Esophagus muscularis mucosa (tissue), 4 donors: ENCODE results near the gene LATS1. TPM values are rescaled to one million over a fixed set of nuclear protein-coding genes. Genes with fewer than 3 reads are reported as not detected.

Experiments
- DNase-seq: peaks from one replicate; pipeline ENCODE4 v3.0.0-alpha.2; 2017; ENCODE audit errors: extremely low spot score
- H3K27ac ChIP-seq, 4 donors: fragments of 200-600 bp; sonication (generic); replicated peaks in 1 of 4; 1 replicate in 3 of 4; 2 replicates in 1 of 4; pipeline ENCODE4 v1.5.1; 2016 to 2019; ENCODE audit warnings: mild to moderate bottlenecking in 1 of 4
- H3K27me3 ChIP-seq, 4 donors: fragments of 200-600 bp; sonication (generic); one replicate each; pipeline versions ENCODE4 v1.5.1 to v1.6.0; 2016 to 2019
- H3K36me3 ChIP-seq, 4 donors: fragments of 200-600 bp; sonication (generic); one replicate each; pipeline ENCODE4 v1.5.1; 2016 to 2019
- H3K4me1 ChIP-seq, 4 donors: fragments of 200-600 bp; sonication (generic); one replicate each; pipeline ENCODE4 v1.5.1; 2016 to 2019
- H3K4me3 ChIP-seq, 4 donors: fragments of 200-600 bp; sonication (generic); 1 replicate in 2 of 4; 2 replicates in 2 of 4; pipeline ENCODE4 v1.5.1; 2016 to 2019; ENCODE audit warnings: mild to moderate bottlenecking in 4 of 4, moderate library complexity in 1 of 4
- H3K9me3 ChIP-seq, 4 donors: fragments of 200-600 bp; sonication (generic); 1 replicate in 3 of 4; 2 replicates in 1 of 4; pipeline ENCODE4 v1.5.1; 2016 to 2019
- EP300 ChIP-seq: sonication (generic); formaldehyde crosslinking; IDR thresholded peaks from one replicate; pipeline ENCODE4 v1.6.1; 2017; ENCODE audit warnings: antibody characterized with exemption
- POLR2A ChIP-seq: fragments of 450-650 bp; IDR thresholded peaks from one replicate; pipeline ENCODE4 v1.6.1; 2017; ENCODE audit warnings: antibody characterized with exemption, moderate library complexity, mild to moderate bottlenecking, low read depth
- POLR2AphosphoS5 ChIP-seq, 2 donors: sonication (generic); formaldehyde crosslinking; IDR thresholded peaks; one replicate each; pipeline ENCODE4 v1.6.1; 2017; ENCODE audit warnings: antibody characterized with exemption in 2 of 2
- WGBS: methylation state at CpG from one replicate; pipeline ENCODE4 v1.1.5; 2018; 5-methylcytosine and 5-hydroxymethylcytosine counted together
- intact Hi-C: fragments of 100-400 bp; cut with DNase I; formaldehyde crosslinking; loops from one replicate; pipeline ENCODE4 v1.15.1; 2023
- total RNA-seq, 4 donors: library from RNA; depleted of rRNA; stranded (reverse); fragments of >200 nt; gene quantifications; one replicate each; pipeline versions ENCODE4 v1.1.0 to v1.2.1, GENCODE V29; 2016
- TF ChIP-seq, protein P1 (sequence below), 3 experiments: fragments of 200-600 bp in 2 of 3; fragments of 450-650 bp in 1 of 3; sonication (generic) in 2 of 3; IDR thresholded peaks; one replicate each; pipeline ENCODE4 v1.5.1; 2017 to 2019; ENCODE audit warnings: antibody characterized with exemption in 3 of 3, mild to moderate bottlenecking in 2 of 3, moderate library complexity in 1 of 3

LATS1 gene
- total RNA-seq, 4 donors from 2014 or later, result 27.0 to 33.6 (median 30.1) TPM

- no peak overlapping the region for H3K4me3 ChIP-seq
- TF ChIP-seq, protein P1, sequence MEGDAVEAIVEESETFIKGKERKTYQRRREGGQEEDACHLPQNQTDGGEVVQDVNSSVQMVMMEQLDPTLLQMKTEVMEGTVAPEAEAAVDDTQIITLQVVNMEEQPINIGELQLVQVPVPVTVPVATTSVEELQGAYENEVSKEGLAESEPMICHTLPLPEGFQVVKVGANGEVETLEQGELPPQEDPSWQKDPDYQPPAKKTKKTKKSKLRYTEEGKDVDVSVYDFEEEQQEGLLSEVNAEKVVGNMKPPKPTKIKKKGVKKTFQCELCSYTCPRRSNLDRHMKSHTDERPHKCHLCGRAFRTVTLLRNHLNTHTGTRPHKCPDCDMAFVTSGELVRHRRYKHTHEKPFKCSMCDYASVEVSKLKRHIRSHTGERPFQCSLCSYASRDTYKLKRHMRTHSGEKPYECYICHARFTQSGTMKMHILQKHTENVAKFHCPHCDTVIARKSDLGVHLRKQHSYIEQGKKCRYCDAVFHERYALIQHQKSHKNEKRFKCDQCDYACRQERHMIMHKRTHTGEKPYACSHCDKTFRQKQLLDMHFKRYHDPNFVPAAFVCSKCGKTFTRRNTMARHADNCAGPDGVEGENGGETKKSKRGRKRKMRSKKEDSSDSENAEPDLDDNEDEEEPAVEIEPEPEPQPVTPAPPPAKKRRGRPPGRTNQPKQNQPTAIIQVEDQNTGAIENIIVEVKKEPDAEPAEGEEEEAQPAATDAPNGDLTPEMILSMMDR (IDR thresholded peaks at IDR 0.05), result no peak
- TF ChIP-seq POLR2A, result no peak
- no peak for TF ChIP-seq EP300
- no peak for TF ChIP-seq POLR2AphosphoS5 (IDR thresholded peaks at IDR 0.05)
- DNase-seq, result no peak
- H3K4me1 ChIP-seq, result no peaks in the 10 kb centered on the region
- WGBS, result 85% methylated on average over 3 of the region's 3 CpGs
- no peaks in the 10 kb centered on the region for H3K27me3 ChIP-seq
- no peak overlapping the region for H3K27ac ChIP-seq
- H3K9me3 ChIP-seq, result no peaks in the 10 kb centered on the region
- peaks cover 22 to 69% (median 41%) of the 10 kb centered on the region in 4 donors for H3K36me3 ChIP-seq
- intact Hi-C loops, result loop anchor here (10.0 kb wide), 1 partner anchor 161 kb away; the partner anchor contains the start of gene GINM1
Measured at GRCh38 chr6:149725785-149726184, 7.9 kb upstream of the LATS1 start.

GRCh38 chr6:149723771-149724417 is 6.0 kb upstream of the LATS1 start:
- H3K4me1 ChIP-seq, result peaks cover 0 to 2% (median 1%) of the 10 kb centered on the region in 4 donors
- no peak overlapping the region for H3K27ac ChIP-seq
- no peaks in the 10 kb centered on the region for H3K9me3 ChIP-seq
- no peak for DNase-seq
- no peak for TF ChIP-seq POLR2A
- TF ChIP-seq, protein P1 (IDR thresholded peaks at IDR 0.05), result peak; percentile 44 to 71 (median 48)
- intact Hi-C loops, result loop anchor here (10.0 kb wide), 1 partner anchor 159 kb away; the partner anchor contains the start of gene GINM1
- H3K36me3 ChIP-seq, result peaks cover 4 to 51% (median 23%) of the 10 kb centered on the region in 4 donors
- H3K4me3 ChIP-seq, result no peak overlapping the region
- WGBS, result 71% methylated on average over 10 of the region's 10 CpGs
- H3K27me3 ChIP-seq, result no peaks in the 10 kb centered on the region

DNA sequence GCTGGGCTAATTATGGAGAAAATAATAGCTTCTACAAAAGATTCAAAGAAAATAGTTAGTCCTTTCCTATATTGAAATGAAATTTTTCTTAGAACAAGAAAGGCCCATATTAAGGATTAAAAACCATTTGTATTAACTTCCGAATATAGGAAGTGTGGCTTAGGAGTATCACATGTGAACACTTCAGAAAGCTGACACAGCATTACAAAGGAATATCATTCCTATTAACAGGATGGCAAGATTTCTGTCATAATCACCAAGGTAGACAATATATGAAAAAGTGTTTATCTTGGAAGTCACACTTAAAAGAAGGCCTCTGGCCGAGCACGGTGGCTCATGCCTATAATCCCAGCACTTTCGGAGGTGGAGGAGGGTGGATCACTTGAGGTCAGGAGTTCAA is 5.4 kb upstream of the LATS1 start:
- H3K36me3 ChIP-seq, result peaks cover 0 to 44% (median 16%) of the 10 kb centered on the region in 4 donors
- DNase-seq, result no peak
- no peak for TF ChIP-seq EP300
- TF ChIP-seq, protein P1 (IDR thresholded peaks at IDR 0.05), result no peak
- TF ChIP-seq POLR2A, result no peak
- TF ChIP-seq POLR2AphosphoS5 (IDR thresholded peaks at IDR 0.05), result no peak
- H3K9me3 ChIP-seq, result no peaks in the 10 kb centered on the region
- H3K4me3 ChIP-seq, result no peak overlapping the region
- intact Hi-C loops, result loop anchor here (10.0 kb wide), 1 partner anchor 158 kb away; the partner anchor contains the start of gene GINM1
- H3K27me3 ChIP-seq, result no peaks in the 10 kb centered on the region
- 92% methylated on average over 4 of the region's 4 CpGs for WGBS
- peaks cover 3 to 7% (median 6%) of the 10 kb centered on the region in 4 donors for H3K4me1 ChIP-seq
- H3K27ac ChIP-seq, result no peak overlapping the region

DNA sequence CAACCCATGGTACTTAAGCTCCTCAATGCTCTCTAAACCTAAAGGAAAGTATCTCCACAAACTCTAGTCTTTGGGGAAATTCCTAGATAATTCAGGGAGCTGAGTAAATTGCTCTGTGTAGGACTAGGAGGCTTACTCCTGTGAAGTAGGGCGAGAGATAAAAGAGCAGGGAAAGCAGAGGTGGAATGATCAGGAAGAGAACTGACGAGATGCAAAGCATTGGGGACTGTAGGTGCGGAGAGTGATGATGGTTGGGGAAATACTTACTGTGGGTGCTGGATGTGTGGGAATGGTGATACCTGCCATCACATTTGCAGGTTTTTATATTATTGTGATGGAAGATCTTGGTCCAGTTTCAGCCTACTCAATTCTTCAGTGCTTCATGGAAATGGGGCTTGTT is 1.6 kb upstream of the LATS1 start:
- Histone ChIP-seq H3K4me1 (peaks cover 21 to 31% (median 29%) of the 10 kb centered on the region in 4 donors), H3K4me3 (no peak overlapping the region), H3K36me3 (peaks cover 0 to 7% (median under 1%) of the 10 kb centered on the region in 4 donors), H3K9me3 (no peaks in the 10 kb centered on the region), H3K27me3 (no peaks in the 10 kb centered on the region), H3K27ac (no peak overlapping the region)
- intact Hi-C loops, result loop anchor here (10.0 kb wide), 1 partner anchor 175 kb away; the partner anchor contains the start of gene PPIL4
- no peak for DNase-seq
- WGBS, result 96% methylated on average over 3 of the region's 3 CpGs
- no peak for TF ChIP-seq POLR2A
- TF ChIP-seq EP300, result no peak
- no peak for TF ChIP-seq POLR2AphosphoS5 (IDR thresholded peaks at IDR 0.05)
- TF ChIP-seq, protein P1 (IDR thresholded peaks at IDR 0.05), result no peak
